ENCODE results near the gene SINHCAF. TPM values are rescaled to one million over a fixed set of nuclear protein-coding genes. Genes with fewer than 3 reads are reported as not detected.

Gene SINHCAF
- total and polyA plus RNA-seq, 11 donors = 4.0 to 23.8 (median 12.8) TPM

GRCh38 chr12:31300341-31300740 lies 25.6 kb downstream of the SINHCAF start:
- intact Hi-C loops (cut with DNase I) = no loop called here
- 87 to 91% (median 91%) methylated on average over 1 of the region's 1 CpG for WGBS, 4 donors
- TF ChIP-seq POLR2A (IDR thresholded peaks at IDR 0.05) (no peak), CTCF (IDR thresholded peaks at IDR 0.05) (no peak)

GRCh38 chr12:31298922-31299321 lies 27.0 kb downstream of the SINHCAF start:
- Histone ChIP-seq H3K27me3 (no peaks in the 10 kb centered on the region), H3K36me3 (peaks cover 0 to 48% (median 18%) of the 10 kb centered on the region in 9 donors), H3K4me3 (no peak overlapping the region), H3K9me3 (no peaks in the 10 kb centered on the region), H3K27ac (no peak overlapping the region), H3K4me1 (peaks cover 0 to 15% (median 0%) of the 10 kb centered on the region in 12 donors)
- 74 to 78% (median 76%) methylated on average over 3 of the region's 3 CpGs for WGBS, 4 donors
- ATAC-seq = no peak
- TF ChIP-seq POLR2A (IDR thresholded peaks at IDR 0.05) (no peak), CTCF (IDR thresholded peaks at IDR 0.05) (no peak)
- DNase-seq = no peak
- intact Hi-C loops (cut with DNase I) = no loop called here

More at GRCh38 chr12:31300341-31300740, 25.6 kb downstream of the SINHCAF start:
- Histone ChIP-seq H3K27ac (peak overlapping the region in 1 of 12 donors; percentile 49), H3K4me1 (peaks cover 0 to 15% (median 0%) of the 10 kb centered on the region in 12 donors), H3K4me3 (no peak overlapping the region), H3K27me3 (no peaks in the 10 kb centered on the region), H3K36me3 (peaks cover 0 to 42% (median 9%) of the 10 kb centered on the region in 9 donors), H3K9me3 (no peaks in the 10 kb centered on the region)
- ATAC-seq (no peak), DNase-seq (no peak)

- ATAC-seq (no peak), DNase-seq (no peak)
- Histone ChIP-seq H3K4me3 (no peak overlapping the region), H3K27ac (no peak overlapping the region), H3K9me3 (no peaks in the 10 kb centered on the region), H3K4me1 (peaks cover 0 to 15% (median 0%) of the 10 kb centered on the region in 12 donors), H3K36me3 (peaks cover 0 to 48% (median 22%) of the 10 kb centered on the region in 9 donors), H3K27me3 (no peaks in the 10 kb centered on the region)
- TF ChIP-seq POLR2A (IDR thresholded peaks at IDR 0.05) (no peak), CTCF (IDR thresholded peaks at IDR 0.05) (no peak)
- intact Hi-C loops (cut with DNase I) = no loop called here
- 88 to 92% (median 89%) methylated on average over 2 of the region's 2 CpGs for WGBS, 4 donors
These were observed 27.4 kb downstream of the SINHCAF start for GRCh38 chr12:31298515-31298910.

- H3K27me3 ChIP-seq = no peaks in the 10 kb centered on the region
- 80 to 86% (median 86%) methylated on average over 13 of the region's 13 CpGs for WGBS, 4 donors
- H3K9me3 ChIP-seq = no peaks in the 10 kb centered on the region
- no peak for DNase-seq
- ATAC-seq = no peak
- peaks cover 0 to 15% (median 0%) of the 10 kb centered on the region in 12 donors for H3K4me1 ChIP-seq
- peaks cover 0 to 48% (median 27%) of the 10 kb centered on the region in 9 donors for H3K36me3 ChIP-seq
- intact Hi-C loops (cut with DNase I) = no loop called here
- TF ChIP-seq CTCF (IDR thresholded peaks at IDR 0.05) (no peak), POLR2A (IDR thresholded peaks at IDR 0.05) (no peak)
- H3K27ac ChIP-seq = no peak overlapping the region
- H3K4me3 ChIP-seq = no peak overlapping the region
These were observed 28.1 kb downstream of the SINHCAF start for GRCh38 chr12:31297572-31298514.
